Stimulated activated CD4-positive, alpha-beta T cell treated with anti-CD3 and anti-CD28 coated beads, Interleukin-2, amount 100 ng/mL, for 48 hours (primary cell): ENCODE measurements around the gene ANKLE1.

Source experiments
- DNase-seq, 2 donors: peaks; one replicate each; pipeline ENCODE4 v3.0.0-alpha.2; 2020

ANKLE1 gene

DNA sequence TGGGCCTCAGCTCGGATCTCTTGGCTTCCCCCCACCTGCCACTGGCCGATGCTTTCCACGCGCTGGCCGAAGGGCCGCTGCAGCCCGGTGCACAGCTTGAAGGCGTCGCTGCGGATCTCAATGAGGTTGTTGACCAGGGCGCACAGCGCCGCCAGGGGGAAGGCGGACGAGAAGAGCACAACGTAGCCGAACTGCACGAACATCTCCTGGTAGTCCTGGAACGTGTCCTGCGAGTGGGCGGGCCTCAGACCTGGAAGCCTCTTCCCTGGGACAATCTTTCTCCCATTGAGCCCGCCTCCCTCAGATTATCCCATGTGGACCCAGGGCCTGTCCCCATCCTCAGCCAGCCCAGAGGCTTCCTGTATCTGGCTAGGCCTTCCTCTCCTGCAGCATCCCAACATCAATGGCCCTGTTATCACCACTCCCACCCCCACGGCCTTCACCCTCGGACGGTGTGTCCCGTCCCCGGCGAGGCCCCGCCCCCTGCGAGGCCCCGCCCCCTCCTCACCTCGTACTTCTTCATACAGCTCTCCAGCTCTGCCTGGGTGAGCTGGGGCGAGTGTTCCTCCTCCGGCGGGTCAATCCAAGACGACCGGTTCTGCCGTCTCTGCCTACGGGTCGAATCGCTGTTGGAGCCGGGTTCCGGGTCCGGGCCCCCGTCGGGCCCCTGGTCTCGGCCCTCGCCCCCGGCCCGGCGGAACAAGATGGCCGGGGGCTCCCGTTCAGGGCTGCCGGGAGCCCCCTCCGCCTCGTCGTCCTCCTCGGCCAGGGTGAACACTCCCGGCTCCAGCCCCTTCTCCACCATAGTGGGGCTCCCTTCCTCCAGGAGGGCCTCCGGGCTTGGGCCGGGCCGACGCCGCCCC lies 46.2 kb downstream of the ANKLE1 start:
- peak; percentile 43 to 52 for DNase-seq

DNA sequence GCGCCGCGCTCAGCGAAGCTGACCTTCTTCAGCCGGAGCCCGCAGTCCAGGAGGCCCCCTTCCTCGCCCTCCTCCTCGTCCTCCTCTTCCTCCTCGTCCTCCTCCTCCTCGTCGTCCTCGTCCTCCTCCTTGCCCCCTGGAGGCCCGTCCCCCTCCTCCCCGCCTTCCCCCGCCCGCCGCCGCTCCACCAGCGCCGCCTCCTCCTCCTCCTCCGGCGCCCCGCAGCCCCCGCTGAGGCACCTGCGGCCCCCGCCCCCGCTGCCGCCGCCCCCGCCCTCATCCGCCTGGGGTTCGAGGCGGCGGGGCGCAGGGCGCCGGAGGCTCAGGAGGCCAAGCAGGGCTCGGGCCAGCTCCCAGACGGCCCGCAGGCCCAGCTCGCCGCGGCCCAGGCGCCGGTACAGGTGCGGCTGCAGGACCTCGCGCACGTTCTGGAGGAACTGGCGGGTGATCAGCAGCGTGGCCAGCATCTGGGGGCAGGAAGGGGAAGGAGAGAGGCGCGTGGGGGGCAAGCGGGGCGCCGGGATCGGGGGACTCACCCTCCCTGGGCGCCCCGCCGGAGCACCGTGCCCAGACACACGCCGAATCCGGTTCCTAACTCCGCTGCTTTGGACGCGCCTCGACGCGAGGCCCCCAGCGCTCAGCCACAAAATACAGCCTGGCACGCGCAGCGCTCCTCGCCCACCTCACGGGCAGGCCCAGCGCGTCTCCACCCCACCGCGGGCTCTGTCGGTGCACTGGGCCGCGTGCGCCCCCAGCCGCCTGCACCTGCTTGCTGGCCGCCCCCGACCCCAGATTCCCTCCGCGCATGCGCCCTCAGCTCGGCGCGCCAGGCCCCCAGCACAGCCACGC lies 47.0 kb downstream of the ANKLE1 start:
- DNase-seq: no peak

DNA sequence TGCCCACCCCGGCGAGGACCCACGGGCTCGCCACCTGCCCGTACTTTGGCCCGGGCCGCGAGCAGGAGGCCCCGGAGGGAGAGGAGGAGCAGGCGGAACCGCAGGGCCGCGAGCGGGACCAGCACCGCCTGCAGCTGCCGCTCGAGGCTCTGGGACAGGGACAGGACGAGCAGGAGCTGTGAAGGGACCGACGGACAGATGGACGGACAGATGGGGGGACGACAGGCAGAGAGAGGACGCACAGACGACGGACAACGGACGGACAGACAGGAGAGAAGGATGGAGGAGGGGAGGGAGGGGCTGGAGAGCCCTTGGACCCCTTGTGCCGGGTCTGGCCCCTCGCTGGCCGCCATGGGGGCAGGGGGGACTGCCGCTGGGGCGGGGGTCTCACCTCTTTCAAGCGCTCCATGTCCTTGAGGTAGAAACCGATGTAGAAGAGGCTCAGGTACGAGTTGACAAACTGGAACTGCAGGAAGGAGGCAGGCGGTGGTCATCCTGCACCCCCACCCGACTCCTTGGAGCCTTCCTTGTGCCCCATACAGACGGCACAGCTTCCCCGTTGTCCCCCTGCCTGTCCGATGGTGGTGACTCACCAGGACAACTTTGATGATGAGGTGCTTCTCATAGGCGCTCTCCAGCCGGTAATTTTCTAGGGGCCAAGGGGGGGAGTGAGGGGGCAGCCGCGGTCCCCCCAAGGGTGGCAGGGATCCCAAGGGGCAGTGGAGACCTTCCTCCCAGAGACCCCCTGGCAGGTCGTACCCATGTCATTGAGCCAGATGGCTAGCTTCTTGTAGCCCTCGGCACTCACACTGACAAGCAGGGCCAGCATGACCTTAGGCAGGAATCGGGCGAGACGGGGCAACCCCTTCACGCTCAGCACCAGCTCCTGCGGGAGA lies 47.9 kb downstream of the ANKLE1 start:
- no peak for DNase-seq

DNA sequence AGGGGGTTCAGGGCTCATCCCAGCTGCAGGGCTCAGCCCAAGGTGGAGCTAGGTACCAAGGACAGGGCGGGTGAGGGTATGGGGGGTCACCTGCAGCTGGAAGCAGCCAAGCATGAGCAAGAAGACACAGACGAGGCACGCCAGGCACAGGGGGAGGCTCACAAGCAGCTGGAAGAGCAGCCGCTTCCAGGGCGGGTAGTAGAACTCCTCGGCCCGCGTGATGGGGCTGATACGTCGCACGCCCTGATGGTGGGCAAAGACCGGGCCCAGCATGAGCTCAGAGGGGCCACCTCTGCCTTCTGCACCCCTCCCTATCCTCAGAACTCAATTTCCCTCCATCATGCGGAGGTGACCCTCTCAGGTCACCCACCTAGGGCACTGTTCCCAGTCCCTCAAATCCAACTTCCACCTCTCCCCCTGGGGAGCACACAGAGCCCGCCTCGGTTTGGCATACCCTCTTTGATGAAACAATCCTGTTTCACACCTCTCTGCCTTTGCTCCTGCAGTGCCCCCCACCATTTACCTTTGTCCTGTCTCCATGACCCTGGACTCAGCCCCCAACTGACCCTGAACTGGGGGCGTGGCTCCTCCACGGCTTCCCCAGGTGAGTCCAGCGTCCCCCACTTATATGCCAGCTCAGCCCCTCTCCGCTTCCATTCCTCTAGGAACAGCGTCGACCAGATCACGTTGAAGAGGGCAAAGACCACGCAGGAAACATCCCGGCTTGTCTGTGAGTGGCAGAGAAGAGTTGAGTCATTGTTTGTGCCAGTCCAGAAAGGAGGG lies 48.8 kb downstream of the ANKLE1 start:
- no peak for DNase-seq

DNA sequence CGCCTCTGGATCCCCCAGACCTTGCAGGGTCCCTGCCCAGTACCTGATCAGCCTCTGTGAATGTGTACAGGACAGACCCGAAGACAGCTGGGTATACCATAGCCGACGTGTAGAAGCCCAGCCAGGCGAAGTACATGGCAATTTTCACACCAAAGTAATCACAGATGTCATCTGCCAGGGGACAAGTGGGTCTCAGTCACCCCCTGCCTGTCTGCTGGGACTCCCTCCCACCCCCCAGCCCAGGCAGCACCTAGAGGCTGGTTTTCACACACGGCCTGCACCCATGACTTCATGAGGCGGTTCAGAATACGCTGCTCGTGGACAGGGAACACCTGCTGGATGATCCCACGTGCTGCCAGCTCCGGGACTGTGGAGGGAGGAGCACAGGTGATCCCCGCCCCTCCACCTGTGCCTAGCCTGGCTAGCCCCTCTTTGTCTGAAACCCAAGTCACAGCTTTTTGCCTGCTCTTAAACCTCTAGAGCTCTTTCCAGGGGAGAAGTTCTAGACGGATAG lies 49.4 kb downstream of the ANKLE1 start:
- DNase-seq: no peak

DNA sequence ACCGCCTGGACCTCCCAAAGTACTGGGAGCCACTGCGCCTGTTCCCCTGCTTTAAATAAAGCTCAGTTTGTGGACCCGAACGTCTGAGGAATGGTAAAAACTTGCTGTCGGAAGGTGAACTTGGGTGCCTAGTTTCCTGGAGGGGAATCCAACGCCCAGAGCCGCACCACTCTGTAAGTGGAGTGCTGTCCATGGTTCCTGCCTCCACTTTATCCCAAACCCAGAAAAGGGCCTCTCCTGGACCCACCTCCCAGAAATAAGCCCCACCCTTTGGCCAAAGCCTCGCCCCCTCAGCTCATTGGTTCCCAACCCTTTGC lies 50.6 kb downstream of the ANKLE1 start:
- no peak for DNase-seq

DNA sequence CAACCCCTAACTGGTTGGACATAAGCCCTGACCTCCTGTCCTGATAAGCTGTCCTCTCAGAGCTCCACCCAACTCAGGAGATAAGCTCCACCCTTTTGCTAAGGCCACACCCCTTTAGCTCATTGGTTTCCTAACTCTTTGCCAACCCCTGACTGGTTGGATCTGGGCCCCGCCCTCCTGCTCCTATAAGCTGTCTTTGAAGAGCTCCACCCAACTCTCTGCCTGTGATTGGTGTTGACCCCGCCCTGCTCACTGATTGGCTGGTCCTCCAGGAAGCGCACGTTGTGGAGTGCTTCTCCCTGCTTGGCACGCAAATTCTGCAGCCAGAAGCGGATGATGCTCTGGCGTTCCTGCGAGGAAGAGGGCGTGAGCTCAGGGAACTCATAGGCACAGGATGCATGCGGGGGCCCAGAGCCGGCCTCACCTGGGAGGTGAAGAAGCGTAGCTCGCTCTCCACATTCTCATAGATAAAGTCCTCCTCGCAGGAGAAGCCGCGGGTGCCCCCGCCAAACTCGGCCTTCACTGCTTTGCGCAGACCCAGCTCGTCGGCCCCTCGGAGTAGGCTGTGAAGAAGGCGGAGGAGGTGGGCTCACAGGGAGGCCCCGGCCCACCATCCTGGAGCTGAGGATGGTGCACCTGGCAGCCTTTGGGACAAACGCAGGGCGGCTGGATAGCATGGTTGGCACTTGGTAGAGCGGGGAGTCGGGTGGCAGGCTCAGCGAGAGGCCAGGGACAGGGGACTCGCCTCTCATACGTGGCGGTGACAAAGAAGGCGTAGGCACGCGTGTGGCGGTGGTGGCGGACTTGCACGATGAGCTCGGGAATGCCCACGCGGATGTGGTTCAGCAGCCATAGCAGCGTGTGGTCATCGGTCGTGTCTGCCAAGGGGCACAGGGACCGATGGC lies 51.2 kb downstream of the ANKLE1 start:
- peak; percentile 38 to 41 for DNase-seq

DNA sequence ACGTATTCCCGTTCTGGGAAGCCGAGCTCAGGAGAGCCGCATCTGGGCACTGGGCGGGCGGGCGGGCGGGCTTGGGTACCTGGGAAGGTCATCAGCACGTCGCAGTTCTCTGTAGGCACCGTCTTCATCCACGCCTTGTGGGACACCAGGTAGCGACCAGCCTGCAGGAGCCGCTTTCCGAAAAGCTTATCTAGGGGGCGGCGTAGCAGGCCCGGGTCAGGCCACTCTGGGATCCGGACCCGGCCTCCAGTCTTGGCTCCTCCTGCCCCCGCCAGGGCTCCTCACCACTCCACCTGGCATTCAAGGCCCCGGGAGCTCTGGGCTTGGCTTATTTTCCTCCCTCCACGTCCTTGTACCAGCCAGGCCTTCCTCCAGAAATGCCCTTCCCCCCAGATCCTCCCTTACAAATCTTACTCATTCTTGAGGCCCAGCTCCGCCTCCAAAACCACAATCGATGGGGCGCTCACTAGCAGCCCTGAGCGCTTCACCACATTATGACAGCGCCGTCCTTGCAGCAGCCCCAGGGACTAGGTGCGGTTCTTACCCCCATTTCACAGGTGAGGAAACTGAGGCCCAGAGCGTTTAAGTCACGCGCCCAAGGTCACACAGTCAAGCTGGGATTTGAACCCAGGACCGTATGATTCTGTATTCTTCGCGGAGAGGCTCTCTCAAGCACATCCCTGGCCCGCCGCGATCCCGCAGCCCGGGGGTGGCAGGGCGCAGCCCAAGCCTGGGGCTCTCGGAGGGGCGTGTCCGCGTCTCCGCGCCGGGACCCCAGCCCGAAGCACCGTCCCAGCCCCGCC lies 52.1 kb downstream of the ANKLE1 start:
- DNase-seq: peak; percentile 62 to 65

DNA sequence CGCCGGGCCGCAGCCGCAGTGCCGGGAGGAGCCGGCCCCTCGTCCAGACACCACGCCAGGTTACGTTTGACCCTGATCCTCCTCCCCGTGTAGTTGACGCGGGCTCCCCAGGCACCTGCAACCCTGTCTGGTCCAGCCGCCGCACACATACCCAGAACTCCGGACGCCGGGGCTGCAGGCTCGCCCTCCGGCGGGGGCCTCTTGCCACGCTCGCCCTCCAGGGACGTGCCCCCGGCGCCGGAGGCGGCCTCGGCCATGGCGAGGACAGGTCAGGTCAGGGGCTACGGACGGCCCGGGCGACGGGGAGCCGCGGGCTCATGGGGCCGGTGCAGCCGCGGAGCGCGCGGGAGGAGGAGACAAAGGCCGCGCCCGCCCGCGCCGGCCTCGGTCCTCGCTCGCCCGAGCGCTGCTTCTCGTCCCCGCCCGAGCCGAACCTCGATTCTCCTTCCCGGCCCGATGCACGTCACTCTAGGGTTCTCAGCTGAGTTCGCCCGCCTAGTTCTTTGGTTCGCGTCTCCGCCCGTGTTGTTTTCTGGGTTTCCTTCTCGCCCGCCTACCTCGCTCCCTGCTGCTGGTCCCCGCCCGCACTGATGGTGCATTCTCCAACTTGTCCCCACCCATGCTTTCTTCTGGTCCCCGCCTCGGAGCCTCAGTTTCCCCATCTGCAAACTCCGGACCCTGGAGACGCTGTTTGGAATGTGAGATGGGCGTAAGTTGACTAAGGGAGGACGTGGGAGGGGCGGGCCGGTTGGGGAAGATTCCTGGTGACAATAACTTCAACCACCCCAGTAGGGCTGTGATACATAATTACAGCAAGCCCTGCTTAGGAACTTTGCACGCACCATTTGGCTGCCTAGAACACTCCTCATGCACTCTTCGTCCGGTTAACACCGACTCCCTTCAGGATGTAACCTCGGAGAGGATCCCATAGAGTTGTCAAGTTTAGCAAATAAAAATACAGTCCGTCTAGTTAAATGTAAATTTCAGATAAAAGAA lies 53.0 kb downstream of the ANKLE1 start, which contains the start of gene ANO8:
TSS of gene ANO8 (minus strand) at position 442 of the 996 bp plus-strand sequence. CDS start at position 257, 185 bp downstream.
- DNase-seq: peak; percentile 93 to 97

DNA sequence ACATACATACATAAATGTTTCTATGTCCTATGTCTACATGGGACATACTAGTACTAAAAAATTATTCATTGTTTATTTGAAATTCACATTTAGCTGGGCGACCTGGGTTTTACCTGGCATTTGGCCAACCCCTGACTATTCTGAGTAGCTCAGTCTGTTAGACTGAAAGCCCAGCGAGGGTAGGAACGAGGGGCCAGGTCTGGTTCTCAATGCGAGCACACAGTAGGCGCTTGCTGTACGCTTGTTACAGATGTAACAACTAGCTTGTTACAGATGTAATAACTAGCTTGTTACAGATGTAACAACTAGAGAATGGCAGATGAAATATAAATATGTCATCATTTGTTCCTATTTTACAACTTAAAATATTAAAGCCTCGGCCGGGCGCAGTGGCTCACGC lies 53.9 kb downstream of the ANKLE1 start:
- no peak for DNase-seq
